ENCODE measurements around the gene GALNT10. TPM values are rescaled to one million over a fixed set of nuclear protein-coding genes. Genes with fewer than 3 reads are reported as not detected.

The GALNT10 gene
- total and polyA plus RNA-seq, 2 of the 4 experiments (the other 2 are of a cell fraction), result 46.2 to 67.0 TPM

GRCh38 chr5:154406231-154406630 is 215.7 kb downstream of the GALNT10 start (continued):
- TF ChIP-seq RAD21 (IDR thresholded peaks at IDR 0.05; ENCODE audit: low read length), result no peak
- no peak for TF ChIP-seq MAFK (IDR thresholded peaks at IDR 0.05; ENCODE audit: low read depth, low read length)
- no peak for TF ChIP-seq USF2 (IDR thresholded peaks at IDR 0.05; ENCODE audit: low read depth, low read length)
- no peak for TF ChIP-seq CEBPB (IDR thresholded peaks at IDR 0.05; ENCODE audit: low read depth, low read length)
- no peak for TF ChIP-seq BHLHE40 (IDR thresholded peaks at IDR 0.05; ENCODE audit: low read depth, low read length)
- TF ChIP-seq CHD1 (IDR thresholded peaks at IDR 0.05; ENCODE audit: low read depth, low read length), result no peak

All from IMR-90 (cell line).